Suprapubic skin (tissue), 4 donors: ENCODE results near the gene EGFL7. TPM values are rescaled to one million over a fixed set of nuclear protein-coding genes. Genes with fewer than 3 reads are reported as not detected.

Experiments used
- DNase-seq, 2 donors: peaks; one replicate each; pipeline ENCODE4 v3.0.0-alpha.2; 2019; ENCODE audit warnings: low spot score in 2 of 2
- H3K27ac ChIP-seq: fragments of 200-600 bp; sonication (generic); one replicate; pipeline ENCODE4 v1.5.1; 2019
- H3K27me3 ChIP-seq: fragments of 200-600 bp; sonication (generic); one replicate; pipeline ENCODE4 v1.5.1; 2019
- H3K36me3 ChIP-seq: fragments of 200-600 bp; sonication (generic); one replicate; pipeline ENCODE4 v1.5.1; 2019
- H3K4me1 ChIP-seq: fragments of 200-600 bp; sonication (generic); one replicate; pipeline ENCODE4 v1.5.1; 2019
- H3K4me3 ChIP-seq: fragments of 200-600 bp; sonication (generic); one replicate; pipeline ENCODE4 v1.5.1; 2019; ENCODE audit warnings: mild to moderate bottlenecking
- H3K9me3 ChIP-seq: fragments of 200-600 bp; sonication (generic); one replicate; pipeline ENCODE4 v1.5.1; 2019
- EP300 ChIP-seq: sonication (generic); formaldehyde crosslinking; IDR thresholded peaks from one replicate; pipeline ENCODE4 v1.6.1; 2017; ENCODE audit warnings: antibody characterized with exemption
- POLR2A ChIP-seq, 2 donors: fragments of 450-650 bp; IDR thresholded peaks; one replicate each; pipeline ENCODE4 v1.6.1; 2017; ENCODE audit warnings: antibody characterized with exemption in 2 of 2, mild to moderate bottlenecking in 2 of 2, moderate library complexity in 2 of 2
- POLR2AphosphoS5 ChIP-seq, 3 donors: sonication (generic); formaldehyde crosslinking; IDR thresholded peaks; one replicate each; pipeline ENCODE4 v1.6.1; 2017; ENCODE audit warnings: antibody characterized with exemption in 3 of 3
- WGBS: methylation state at CpG from one replicate; pipeline ENCODE4 v1.1.5; 2018; 5-methylcytosine and 5-hydroxymethylcytosine counted together
- total RNA-seq, 4 donors: library from RNA; depleted of rRNA; stranded (reverse); fragments of >200 nt; gene quantifications; one replicate each; pipeline ENCODE4 v1.1.0, GENCODE V29; 2016
- TF ChIP-seq, protein P1 (sequence below), 2 donors: fragments of 200-600 bp in 1 of 2; fragments of 450-650 bp in 1 of 2; sonication (generic) in 1 of 2; IDR thresholded peaks; one replicate each; pipeline ENCODE4 v1.5.1; 2016 to 2019; ENCODE audit warnings: antibody characterized with exemption in 2 of 2, mild to moderate bottlenecking in 1 of 2, moderate library complexity in 1 of 2

The EGFL7 gene
- total RNA-seq, 4 donors from 2014 or later, result 12.2 to 49.6 (median 28.6) TPM

- Histone ChIP-seq H3K4me1 (peaks cover 47% of the 10 kb centered on the region), H3K4me3 (no peak overlapping the region), H3K9me3 (no peaks in the 10 kb centered on the region), H3K27me3 (no peaks in the 10 kb centered on the region), H3K27ac (no peak overlapping the region), H3K36me3 (no peaks in the 10 kb centered on the region)
- no peak for DNase-seq
- TF ChIP-seq POLR2AphosphoS5 (IDR thresholded peaks at IDR 0.05), result no peak
- TF ChIP-seq, protein P1, sequence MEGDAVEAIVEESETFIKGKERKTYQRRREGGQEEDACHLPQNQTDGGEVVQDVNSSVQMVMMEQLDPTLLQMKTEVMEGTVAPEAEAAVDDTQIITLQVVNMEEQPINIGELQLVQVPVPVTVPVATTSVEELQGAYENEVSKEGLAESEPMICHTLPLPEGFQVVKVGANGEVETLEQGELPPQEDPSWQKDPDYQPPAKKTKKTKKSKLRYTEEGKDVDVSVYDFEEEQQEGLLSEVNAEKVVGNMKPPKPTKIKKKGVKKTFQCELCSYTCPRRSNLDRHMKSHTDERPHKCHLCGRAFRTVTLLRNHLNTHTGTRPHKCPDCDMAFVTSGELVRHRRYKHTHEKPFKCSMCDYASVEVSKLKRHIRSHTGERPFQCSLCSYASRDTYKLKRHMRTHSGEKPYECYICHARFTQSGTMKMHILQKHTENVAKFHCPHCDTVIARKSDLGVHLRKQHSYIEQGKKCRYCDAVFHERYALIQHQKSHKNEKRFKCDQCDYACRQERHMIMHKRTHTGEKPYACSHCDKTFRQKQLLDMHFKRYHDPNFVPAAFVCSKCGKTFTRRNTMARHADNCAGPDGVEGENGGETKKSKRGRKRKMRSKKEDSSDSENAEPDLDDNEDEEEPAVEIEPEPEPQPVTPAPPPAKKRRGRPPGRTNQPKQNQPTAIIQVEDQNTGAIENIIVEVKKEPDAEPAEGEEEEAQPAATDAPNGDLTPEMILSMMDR (IDR thresholded peaks at IDR 0.05), result no peak
- WGBS, result 80% methylated on average over 3 of the region's 12 CpGs
Measured at GRCh38 chr9:136616307-136616635, 46.4 kb upstream of the EGFL7 start.

DNA sequence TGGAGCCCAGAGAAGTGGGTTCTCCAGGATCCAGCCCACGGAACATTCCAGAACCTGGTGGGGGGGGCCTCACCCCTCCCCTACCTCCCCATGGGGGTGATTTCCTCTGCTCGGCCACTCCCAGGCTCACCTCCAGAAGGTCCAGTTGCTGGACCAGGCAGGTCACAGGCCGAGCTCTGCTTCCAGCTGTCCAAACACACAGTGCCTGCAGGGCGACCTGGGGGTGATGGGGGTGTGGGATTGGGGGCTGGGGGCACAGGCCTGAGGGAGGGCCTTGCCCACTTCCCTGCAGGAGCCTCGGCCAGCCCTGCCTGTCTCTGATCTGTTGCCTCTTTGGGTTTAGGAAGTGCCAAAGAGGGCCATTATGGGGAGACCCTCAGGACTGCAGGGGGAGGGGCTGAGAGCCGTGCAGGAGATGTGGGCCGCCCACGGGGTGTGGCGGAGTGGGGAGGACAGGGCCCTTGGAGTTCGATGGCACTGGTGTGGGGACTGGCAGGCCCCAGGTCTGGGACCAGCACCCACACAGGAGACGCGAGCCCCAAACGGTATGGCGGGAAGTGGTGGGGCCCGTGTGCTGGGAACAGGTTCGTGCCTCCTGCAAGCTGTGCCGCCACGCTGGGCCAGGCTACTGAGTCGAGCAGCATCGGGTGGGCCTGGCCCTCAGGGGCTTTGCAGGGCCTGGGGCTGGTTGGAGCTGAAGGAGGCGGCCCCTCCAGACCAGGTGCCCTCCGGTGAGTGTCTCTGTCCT, 45.6 kb upstream of the EGFL7 start:
- Histone ChIP-seq H3K4me3 (no peak overlapping the region), H3K9me3 (no peaks in the 10 kb centered on the region), H3K27me3 (no peaks in the 10 kb centered on the region), H3K36me3 (no peaks in the 10 kb centered on the region), H3K4me1 (peaks cover 55% of the 10 kb centered on the region), H3K27ac (no peak overlapping the region)
- no peak for TF ChIP-seq POLR2AphosphoS5 (IDR thresholded peaks at IDR 0.05)
- no peak for TF ChIP-seq POLR2A (IDR thresholded peaks at IDR 0.05)
- no peak for TF ChIP-seq EP300
- TF ChIP-seq, protein P1 (IDR thresholded peaks at IDR 0.05), result no peak
- 87% methylated on average over 9 of the region's 22 CpGs for WGBS
- no peak for DNase-seq

DNA sequence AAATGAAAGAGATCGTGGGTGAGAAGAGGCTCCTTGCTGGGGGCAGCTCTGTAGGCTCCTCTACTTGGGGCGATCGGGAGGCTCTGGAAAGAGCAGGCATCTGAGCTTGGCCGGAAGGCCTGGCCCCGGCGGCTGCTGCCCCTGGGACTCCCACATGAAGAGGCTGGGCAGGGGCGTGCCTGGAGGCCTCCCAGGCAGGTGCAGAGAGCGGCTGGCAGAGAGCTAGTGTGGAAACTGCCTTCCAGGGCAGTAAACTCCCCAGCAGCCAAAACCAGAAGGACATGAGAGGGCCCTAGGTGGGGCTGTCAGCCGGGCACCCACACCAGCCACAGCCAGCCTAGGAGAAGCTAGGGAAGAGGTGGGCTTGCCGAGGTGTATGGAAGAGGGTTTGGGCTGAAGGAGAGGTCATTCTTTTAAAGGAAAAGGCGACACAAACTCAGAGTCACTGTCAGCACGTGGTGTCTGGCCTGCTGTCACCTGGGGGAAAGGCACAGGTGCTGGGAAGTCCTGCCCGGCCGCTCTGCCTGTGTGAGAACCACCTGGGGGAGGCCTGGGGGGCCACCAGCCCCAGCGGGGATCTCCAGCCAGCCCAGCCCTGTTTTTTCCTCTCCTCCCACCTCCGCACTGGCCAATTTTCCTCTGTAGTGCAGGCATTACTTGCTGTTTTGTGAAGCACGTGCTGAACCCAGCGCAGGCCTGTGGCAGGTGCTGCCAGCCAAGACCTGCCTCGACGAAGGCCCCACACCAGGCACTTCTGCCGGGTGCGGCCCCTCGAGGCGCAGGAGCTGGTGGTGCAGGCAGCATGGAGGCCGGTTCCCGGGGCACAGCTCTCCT, 44.8 kb upstream of the EGFL7 start:
- no peak for DNase-seq
- Histone ChIP-seq H3K9me3 (no peaks in the 10 kb centered on the region), H3K27me3 (no peaks in the 10 kb centered on the region), H3K27ac (no peak overlapping the region), H3K36me3 (no peaks in the 10 kb centered on the region), H3K4me3 (no peak overlapping the region), H3K4me1 (peaks cover 64% of the 10 kb centered on the region)
- TF ChIP-seq, protein P1 (IDR thresholded peaks at IDR 0.05), result no peak
- TF ChIP-seq EP300, result no peak
- no peak for TF ChIP-seq POLR2AphosphoS5 (IDR thresholded peaks at IDR 0.05)
- no peak for TF ChIP-seq POLR2A (IDR thresholded peaks at IDR 0.05)
- 61% methylated on average over 15 of the region's 26 CpGs for WGBS

DNA sequence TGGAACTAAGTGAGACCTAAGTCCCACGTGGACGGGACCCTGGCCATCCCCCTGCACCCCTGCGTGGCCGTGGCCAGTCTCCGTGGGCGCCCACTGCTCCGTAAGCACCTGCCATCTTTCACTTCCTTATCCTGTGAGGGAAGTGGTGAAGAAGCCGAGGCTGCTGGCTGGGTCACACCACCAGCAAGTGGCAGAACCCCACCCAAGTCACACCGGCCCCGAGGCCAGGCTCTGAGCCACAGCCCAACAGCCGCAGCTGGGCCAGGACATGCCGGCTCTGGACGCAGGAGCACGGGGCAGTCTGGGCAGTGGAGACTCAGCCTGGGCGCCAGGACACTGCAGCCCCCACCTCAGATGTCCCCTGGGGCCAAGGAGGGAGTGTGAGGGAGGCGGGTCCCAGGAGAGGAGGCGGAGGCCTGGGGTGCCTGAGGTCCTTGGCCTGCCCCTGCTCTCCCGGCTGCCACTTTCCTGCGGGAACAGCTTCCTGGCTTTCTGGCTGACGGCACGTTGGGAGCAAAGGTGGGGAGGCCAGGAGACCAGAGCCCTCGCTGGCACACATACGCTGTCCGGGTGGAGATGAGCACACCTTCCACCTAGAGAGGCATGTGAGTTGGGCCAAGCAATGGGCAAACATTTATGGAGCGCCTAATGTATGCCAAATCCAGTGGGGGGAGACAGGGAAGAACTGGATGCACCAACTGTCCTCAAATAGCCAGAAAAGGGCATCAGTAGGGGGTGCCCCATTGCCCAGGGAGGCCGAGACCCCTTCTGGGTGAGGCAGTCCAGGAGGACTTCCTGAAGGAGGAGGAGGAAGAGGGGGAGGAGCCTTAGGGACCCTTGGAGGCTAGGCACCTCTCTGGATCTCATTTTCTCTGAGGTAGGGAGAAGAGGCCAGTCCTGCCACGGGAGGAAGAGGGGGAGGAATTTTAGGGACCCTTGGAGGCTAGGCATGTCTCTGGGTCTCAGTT, 43.9 kb upstream of the EGFL7 start:
- DNase-seq, result no peak
- WGBS, result 59% methylated on average over 26 of the region's 27 CpGs
- Histone ChIP-seq H3K4me3 (no peak overlapping the region), H3K27me3 (no peaks in the 10 kb centered on the region), H3K4me1 (peaks cover 73% of the 10 kb centered on the region), H3K9me3 (no peaks in the 10 kb centered on the region), H3K36me3 (no peaks in the 10 kb centered on the region), H3K27ac (no peak overlapping the region)
- TF ChIP-seq POLR2AphosphoS5 (IDR thresholded peaks at IDR 0.05), result no peak
- TF ChIP-seq, protein P1 (IDR thresholded peaks at IDR 0.05), result no peak
- no peak for TF ChIP-seq POLR2A (IDR thresholded peaks at IDR 0.05)
- no peak for TF ChIP-seq EP300
